CD4-positive, alpha-beta T cell treated with Interleukin-1 beta for 1 hour (primary cell): Measurements from ENCODE around the gene REC8.
"Not testable (repeated sequence)": the region's sequence is repeated elsewhere in the genome, so short reads cannot be mapped to it uniquely, and the experiment has no call there.

ENCODE experiments used
- DNase-seq, 2 donors: peaks; one replicate each; pipeline ENCODE4 v3.0.0-alpha.2; 2020 to 2022

Gene REC8

GRCh38 chr14:24207104-24207551 lies 35.2 kb downstream of the REC8 start:
- DNase-seq, result peak in 1 of 2 donors; percentile 18

DNA sequence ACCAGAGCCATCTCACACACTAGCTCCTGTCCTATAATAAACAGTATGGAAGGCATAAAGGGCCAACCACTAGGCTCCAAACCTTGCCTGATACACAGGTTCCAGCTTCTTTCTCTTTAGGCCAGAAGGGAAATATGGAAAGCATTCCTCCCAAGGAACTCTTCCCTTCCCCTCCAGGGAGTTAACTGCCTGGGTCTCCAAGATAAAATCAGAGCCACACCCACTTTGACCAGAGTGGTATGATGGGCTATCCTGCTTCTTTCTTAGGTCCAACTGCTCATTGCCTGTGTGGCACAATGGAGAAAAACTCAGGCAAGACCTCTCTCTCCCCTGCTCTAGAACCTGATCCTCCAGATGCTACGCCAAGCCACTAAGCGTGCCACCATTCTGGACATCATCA lies 35.7 kb downstream of the REC8 start:
- DNase-seq, result no peak

DNA sequence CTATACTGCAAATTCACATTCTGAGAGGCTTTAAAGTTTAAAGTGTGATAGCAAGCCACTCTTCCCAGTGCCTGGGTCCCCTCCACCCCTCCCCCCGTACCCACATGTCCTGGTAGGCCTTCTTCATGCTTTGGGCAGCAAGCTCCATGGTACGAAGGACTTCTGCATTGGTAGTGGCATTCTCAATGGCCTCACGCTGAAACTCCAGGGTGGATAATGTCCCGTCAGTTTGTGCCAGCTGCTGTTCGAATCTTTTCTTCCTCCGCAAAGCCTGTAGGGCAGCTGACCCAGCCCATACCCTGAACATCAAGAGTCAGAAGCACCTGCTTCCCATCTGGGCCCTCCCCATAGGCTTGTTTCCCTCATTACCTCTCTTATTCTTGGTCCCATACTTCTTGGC lies 39.4 kb downstream of the REC8 start:
- no peak for DNase-seq

DNA sequence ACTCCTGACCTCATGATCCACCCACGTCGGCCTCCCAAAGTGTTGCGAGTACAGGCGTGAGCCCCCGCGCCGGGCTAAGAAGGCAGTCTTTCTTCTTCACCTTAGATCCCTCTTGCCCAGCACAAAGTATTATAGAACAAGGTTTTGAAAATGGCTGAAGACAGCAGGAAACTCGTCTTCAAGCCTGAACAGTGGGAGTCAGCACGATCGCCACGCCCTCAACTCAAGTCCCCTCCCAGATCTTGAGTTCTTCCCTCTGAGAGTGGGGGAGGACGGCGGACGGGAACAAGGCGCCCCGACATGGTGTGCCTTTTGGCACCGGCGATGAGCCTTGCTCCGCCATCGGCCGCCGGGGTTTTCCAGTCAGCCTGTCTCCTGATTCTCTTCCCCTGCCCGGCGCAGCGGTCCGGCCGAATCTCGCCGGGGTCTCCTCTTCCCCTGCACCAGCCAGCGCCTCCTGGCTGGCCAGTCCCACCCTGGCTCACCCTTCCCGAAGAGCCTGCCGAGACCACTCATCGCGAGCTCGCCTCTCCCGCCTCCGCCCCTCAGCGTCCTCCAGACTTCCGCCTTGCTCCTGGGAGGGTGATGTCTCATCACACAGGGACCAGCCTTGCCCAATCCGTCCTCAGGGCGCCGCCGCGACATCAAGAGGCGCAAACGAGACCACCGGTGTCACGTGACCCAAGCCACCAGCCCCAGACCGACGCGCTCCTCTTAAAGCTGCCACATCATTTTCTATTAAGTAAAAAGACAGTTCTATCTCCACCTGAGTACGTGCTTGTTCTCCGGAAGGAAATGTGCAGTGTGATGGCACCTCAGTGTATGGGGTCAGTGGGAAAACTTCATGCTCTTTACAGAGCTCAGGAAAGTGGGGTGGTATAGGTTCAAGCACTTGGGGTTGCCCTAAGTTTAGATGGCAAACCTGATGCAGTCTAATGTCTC lies 41.3 kb downstream of the REC8 start, which contains the start of gene CHMP4A:
Gene CHMP4A, minus strand, starts transcription at position 565 of the 942 bp plus-strand sequence. Its CDS starts 49 bp downstream, at position 516.
- peak; percentile 96 to 97 for DNase-seq

DNA sequence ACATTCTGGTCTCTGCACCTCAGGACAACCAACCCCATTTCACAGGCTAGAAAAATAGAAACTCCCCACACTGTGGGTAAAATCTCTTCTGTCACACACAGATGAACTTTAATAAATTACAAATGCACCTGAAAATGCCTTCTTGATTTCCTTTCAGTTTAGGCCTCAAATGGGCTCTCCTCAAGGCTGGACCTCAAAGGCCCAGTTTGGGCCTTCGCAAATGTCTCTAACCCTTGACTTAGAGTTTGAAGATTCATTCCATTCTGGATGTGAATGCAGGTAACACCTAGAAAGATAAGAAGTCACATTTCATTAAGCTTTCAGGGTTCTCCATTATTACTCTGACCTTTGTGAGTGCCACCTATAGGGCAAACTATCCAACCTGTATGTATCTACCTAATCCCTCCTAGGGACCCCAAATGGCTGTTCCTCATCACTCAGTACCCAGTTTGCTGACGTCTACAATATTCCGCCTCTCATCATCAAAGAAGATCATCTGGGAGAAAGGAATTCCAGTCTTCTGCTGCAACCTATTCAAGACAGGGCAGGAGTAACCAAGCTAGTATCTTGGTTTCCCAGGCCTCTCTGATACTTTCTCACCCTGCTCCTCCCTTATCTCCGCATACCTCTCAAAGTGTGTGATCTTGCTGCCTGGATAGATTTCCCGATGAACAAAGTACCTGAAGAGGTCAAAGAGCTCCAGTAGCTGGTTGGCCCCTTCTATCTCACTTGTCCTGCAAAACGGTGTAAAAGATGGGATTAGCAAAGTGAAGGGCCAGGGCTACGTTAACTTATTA lies 42.2 kb downstream of the REC8 start:
- no peak for DNase-seq

DNA sequence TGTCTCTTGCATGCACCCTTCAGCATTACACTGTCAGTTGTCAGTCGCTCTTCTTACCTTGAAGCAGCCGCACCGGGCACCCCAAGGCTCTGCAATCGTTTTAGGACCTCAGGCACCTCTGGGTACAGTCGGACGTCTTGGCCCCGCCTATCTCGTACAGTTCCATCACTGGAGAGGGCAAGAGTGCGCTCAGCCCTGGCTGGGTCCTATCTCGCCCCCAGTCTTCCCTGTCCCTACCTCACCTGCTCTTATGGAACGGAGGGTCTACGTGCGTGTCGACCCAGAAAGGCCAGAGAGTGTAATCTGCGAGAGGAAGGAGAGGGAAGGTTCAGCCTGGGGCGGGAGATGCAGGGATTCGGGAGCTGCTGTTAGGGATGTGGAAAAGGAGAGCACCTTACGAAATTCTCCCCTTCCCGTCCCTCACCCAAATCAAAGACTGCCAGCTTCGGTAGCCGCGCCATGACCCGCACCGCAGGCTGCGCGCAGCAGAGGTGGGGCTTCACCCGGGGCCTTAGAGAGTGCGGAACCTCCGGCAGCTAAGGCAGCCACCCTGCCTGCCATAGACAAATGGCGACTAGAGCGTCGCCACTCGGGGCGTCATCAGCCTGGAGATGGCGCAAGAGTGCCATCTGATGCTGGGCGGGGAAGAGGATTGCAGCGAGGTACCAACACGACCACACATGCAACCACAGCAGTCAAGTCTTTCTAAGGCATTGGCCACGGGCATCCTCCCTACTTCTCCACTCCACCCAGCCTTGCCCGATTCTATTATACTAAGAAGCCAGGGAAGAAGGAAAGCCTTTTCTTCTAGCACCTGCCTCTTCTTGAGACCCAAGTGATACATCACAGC lies 43.8 kb downstream of the REC8 start, which contains the start of gene MDP1:
Gene MDP1, minus strand, starts transcription at position 572 of the 850 bp plus-strand sequence. Its CDS starts 111 bp downstream, at position 461.
- DNase-seq, result peak; percentile 91

DNA sequence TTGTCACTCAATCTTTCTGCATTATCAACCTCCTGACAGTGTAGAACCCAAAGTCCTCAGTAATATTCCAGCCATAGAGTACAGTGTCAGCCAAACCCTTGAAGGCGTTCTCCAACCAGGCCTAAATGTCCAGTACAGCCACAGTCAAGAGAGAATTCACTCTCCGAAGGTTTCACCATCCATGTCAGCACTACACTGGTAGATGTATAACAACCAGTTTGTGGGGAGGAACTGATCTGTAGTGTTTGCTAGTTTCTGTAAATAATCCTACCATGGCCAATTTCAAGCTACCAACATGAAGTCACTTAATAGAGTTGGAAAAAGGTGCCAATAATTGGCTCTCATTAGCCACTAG lies 44.4 kb downstream of the REC8 start:
- no peak for DNase-seq

GRCh38 chr14:24216876-24217275 lies 45.0 kb downstream of the REC8 start:
- not testable (repeated sequence) for DNase-seq

GRCh38 chr14:24219080-24219479 lies 47.2 kb downstream of the REC8 start:
- DNase-seq, result no peak

DNA sequence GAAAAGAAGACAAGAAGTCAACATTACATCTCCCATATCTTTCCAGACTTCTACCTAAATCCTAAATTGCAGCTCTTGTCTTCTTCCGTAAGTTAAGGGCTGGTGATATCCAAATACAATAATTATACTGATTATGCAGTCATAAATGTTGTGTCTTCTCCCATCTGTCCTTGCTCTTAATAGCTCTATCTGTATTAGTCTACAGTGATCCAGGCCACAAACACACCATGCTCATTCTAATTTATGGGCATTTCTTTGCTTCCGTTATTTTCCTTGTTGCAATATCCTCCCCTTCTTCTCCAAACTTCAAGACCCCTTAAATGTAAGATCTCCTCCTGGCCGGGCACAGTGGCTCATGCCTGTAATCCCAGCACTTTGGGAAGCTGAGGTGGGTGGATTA lies 47.6 kb downstream of the REC8 start:
- DNase-seq, result no peak

DNA sequence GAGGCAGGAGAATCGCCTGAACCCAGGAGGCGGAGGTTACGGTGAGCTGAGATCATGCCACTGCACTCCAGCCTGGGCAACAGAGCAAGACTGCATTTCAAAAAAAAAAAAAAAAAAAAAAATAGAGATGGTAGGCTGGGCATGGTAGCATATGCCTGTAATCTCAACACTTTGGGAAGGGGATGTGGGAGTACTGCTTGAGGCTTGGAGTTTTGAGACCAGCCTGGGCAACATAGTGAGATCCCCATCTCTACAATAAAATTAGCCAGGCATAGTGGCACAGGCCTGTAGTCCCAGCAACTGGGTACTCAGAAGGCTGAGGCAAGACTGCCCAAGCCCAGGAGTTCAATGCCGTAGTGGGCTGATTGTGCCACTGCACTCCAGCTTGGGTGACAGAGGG lies 51.1 kb downstream of the REC8 start:
- DNase-seq, result not testable (repeated sequence)

DNA sequence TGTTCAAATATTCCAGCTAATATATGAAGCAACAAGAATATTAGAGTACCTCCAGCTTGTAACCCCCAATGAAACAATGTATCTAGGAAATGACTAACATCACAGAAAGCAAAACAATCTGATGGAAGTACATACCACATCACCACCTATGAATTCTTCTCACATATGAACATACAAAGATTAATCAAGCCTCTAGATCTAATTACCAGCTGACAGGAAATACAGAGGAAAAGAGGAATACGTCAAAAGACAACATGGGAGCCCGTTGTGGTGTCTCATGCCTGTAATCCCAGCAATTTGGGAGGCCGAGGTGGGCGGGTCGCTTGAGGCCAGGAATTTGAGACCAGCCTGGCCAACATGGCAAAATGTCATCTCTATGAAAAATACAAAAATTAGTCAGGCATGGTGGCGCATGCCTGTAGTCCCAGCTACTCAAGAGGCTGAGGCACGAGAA lies 52.8 kb downstream of the REC8 start:
- no peak for DNase-seq

DNA sequence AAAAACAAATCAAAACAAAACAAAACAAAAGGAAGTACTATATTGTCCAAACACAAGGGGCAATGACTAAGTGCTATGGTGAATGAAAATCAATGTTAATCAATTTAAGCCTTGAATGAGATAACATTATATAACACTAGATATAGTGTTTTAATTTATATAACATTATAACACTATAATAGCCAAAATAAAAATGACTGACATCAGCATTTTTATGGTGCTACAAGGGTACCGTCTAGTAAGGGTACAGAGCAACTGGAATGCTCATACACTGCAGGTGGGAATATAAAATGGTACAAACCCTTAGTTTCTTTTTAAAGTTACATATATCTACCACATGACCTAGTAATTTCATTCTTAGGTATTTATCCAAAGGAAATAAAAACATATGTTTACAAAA lies 54.6 kb downstream of the REC8 start:
- DNase-seq, result no peak

- no peak for DNase-seq
Measured at GRCh38 chr14:24228902-24229301, 57.0 kb downstream of the REC8 start.
